H9 (cell line): ENCODE measurements around the gene FARS2. TPM values are rescaled to one million over a fixed set of nuclear protein-coding genes. Genes with fewer than 3 reads are reported as not detected.

Source experiments
- DNase-seq: peaks from one replicate; pipeline ENCODE4 v3.0.0-alpha.2; 2017
- H2AFZ ChIP-seq: one replicate; pipeline ENCODE4 v1.6.1; 2013; ENCODE audit warnings: mild to moderate bottlenecking, low read length, control low read depth, moderate library complexity
- H2AK5ac ChIP-seq: 2 replicates; pipeline ENCODE4 v1.6.1; 2013; ENCODE audit warnings: low read length, control low read depth, mixed read lengths; ENCODE audit not compliant: insufficient read length
- H2BK120ac ChIP-seq: one replicate; pipeline ENCODE4 v1.6.1; 2013; ENCODE audit warnings: low read depth, mild to moderate bottlenecking, low read length, control low read depth, inconsistent platforms; ENCODE audit not compliant: poor library complexity, severe bottlenecking
- H2BK12ac ChIP-seq: 2 replicates; pipeline ENCODE4 v1.6.1; 2013; ENCODE audit warnings: low read length, control low read depth, mixed read lengths, low read depth; ENCODE audit not compliant: insufficient read length
- H2BK15ac ChIP-seq: 2 replicates; pipeline ENCODE4 v1.6.1; 2013; ENCODE audit warnings: low read depth, low read length, control low read depth
- H2BK20ac ChIP-seq: one replicate; pipeline ENCODE4 v1.6.1; 2013; ENCODE audit warnings: low read depth, mild to moderate bottlenecking, low read length, control low read depth, inconsistent platforms; ENCODE audit not compliant: poor library complexity, severe bottlenecking
- H2BK5ac ChIP-seq: 2 replicates; pipeline ENCODE4 v1.6.1; 2013; ENCODE audit warnings: low read length, control low read depth, mixed read lengths; ENCODE audit not compliant: insufficient read length
- H3K14ac ChIP-seq: 2 replicates; pipeline ENCODE4 v1.6.1; 2013; ENCODE audit warnings: low read length, control low read depth; ENCODE audit not compliant: insufficient read depth
- H3K18ac ChIP-seq: 2 replicates; pipeline ENCODE4 v1.6.1; 2013; ENCODE audit warnings: low read depth, mild to moderate bottlenecking, mixed read lengths, low read length, control low read depth; ENCODE audit not compliant: insufficient read length
- H3K23ac ChIP-seq: 2 replicates; pipeline ENCODE4 v1.6.1; 2013; ENCODE audit warnings: low read length, control low read depth, mixed read lengths, low read depth; ENCODE audit not compliant: insufficient read length
- H3K23me2 ChIP-seq: 2 replicates; pipeline ENCODE4 v1.6.1; 2013; ENCODE audit warnings: low read depth, mild to moderate bottlenecking, mixed read lengths, low read length, control low read depth; ENCODE audit not compliant: insufficient read length, poor library complexity, severe bottlenecking
- H3K27ac ChIP-seq: 2 replicates; pipeline ENCODE4 v1.5.1; 2013; ENCODE audit warnings: low read length, control low read depth, mixed read lengths, low read depth; ENCODE audit not compliant: insufficient read length
- H3K27me3 ChIP-seq: 2 replicates; pipeline ENCODE4 v1.6.1; 2013; ENCODE audit warnings: low read length, control low read depth, inconsistent platforms; ENCODE audit not compliant: insufficient read depth
- H3K4ac ChIP-seq: 2 replicates; pipeline ENCODE4 v1.6.1; 2013; ENCODE audit warnings: low read depth, mild to moderate bottlenecking, control low read depth, inconsistent platforms, low read length, moderate library complexity
- H3K4me1 ChIP-seq: 2 replicates; pipeline ENCODE4 v1.6.1; 2013; ENCODE audit warnings: low read length, control low read depth, inconsistent platforms; ENCODE audit not compliant: insufficient read depth
- H3K4me2 ChIP-seq: 2 replicates; pipeline ENCODE4 v1.6.1; 2013; ENCODE audit warnings: low read length, control low read depth, mixed read lengths; ENCODE audit not compliant: insufficient read length, insufficient read depth
- H3K56ac ChIP-seq: 2 replicates; pipeline ENCODE4 v1.6.1; 2013; ENCODE audit warnings: low read depth, mild to moderate bottlenecking, mixed read lengths, low read length, control low read depth; ENCODE audit not compliant: insufficient read length
- H3K79me1 ChIP-seq: 2 replicates; pipeline ENCODE4 v1.6.1; 2013; ENCODE audit warnings: low read depth, mild to moderate bottlenecking, moderate library complexity, low read length, control low read depth, inconsistent platforms; ENCODE audit not compliant: insufficient read depth, poor library complexity, severe bottlenecking
- H3K79me2 ChIP-seq: 2 replicates; pipeline ENCODE4 v1.6.1; 2013; ENCODE audit warnings: low read length, control low read depth, inconsistent platforms; ENCODE audit not compliant: insufficient read depth
- H3K9ac ChIP-seq: 2 replicates; pipeline ENCODE4 v1.6.1; 2013; ENCODE audit warnings: low read length, control low read depth, mixed read lengths; ENCODE audit not compliant: insufficient read length; ENCODE audit errors: extremely low read depth
- H3K9me3 ChIP-seq: one replicate; pipeline ENCODE4 v1.6.1; 2013; ENCODE audit warnings: low read depth, low read length, inconsistent platforms; ENCODE audit not compliant: control insufficient read depth
- H3T11ph ChIP-seq: one replicate; pipeline ENCODE4 v1.6.1; 2013; ENCODE audit warnings: mild to moderate bottlenecking, low read length, control low read depth, inconsistent platforms
- H4K20me1 ChIP-seq: one replicate; pipeline ENCODE4 v1.6.1; 2013; ENCODE audit not compliant: control insufficient read depth, insufficient read length, insufficient read depth
- H4K5ac ChIP-seq: 2 replicates; pipeline ENCODE4 v1.6.1; 2013; ENCODE audit warnings: low read depth, mild to moderate bottlenecking, mixed read lengths, low read length, control low read depth; ENCODE audit not compliant: insufficient read length
- H4K8ac ChIP-seq: replicated peaks from 2 replicates; pipeline ENCODE4 v1.6.1; 2013; ENCODE audit warnings: low read length, control low read depth, mixed read lengths, low read depth; ENCODE audit not compliant: insufficient read length
- H4K91ac ChIP-seq: 2 replicates; pipeline ENCODE4 v1.6.1; 2013; ENCODE audit warnings: low read depth, mild to moderate bottlenecking, moderate library complexity, mixed read lengths, low read length, control low read depth; ENCODE audit not compliant: insufficient read length
- H3K27ac Mint-ChIP-seq, 3 experiments: 2 replicates in 2 of 3; 3 replicates in 1 of 3; pipeline ENCODE4 v1.8.0; 2020 to 2021; ENCODE audit warnings: mixed read lengths in 3 of 3, mild to moderate bottlenecking in 1 of 3, moderate library complexity in 1 of 3
- H3K27me3 Mint-ChIP-seq: 2 replicates; pipeline ENCODE4 v1.8.0; 2021; ENCODE audit warnings: low read depth, mild to moderate bottlenecking, moderate library complexity, mixed read lengths
- H3K36me3 Mint-ChIP-seq, 3 experiments: 2 replicates in 2 of 3; 3 replicates in 1 of 3; pipeline ENCODE4 v1.8.0; 2020 to 2021; ENCODE audit warnings: low read depth in 3 of 3, mixed read lengths in 3 of 3; ENCODE audit not compliant: insufficient read depth in 1 of 3
- H3K4me1 Mint-ChIP-seq, 2 experiments: 2 replicates each; pipeline ENCODE4 v1.8.0; 2020; ENCODE audit warnings: mixed read lengths in 2 of 2
- H3K4me3 Mint-ChIP-seq, 2 experiments: 2 replicates in 1 of 2; 3 replicates in 1 of 2; pipeline ENCODE4 v1.8.0; 2020 to 2021; ENCODE audit warnings: mild to moderate bottlenecking in 2 of 2, mixed read lengths in 2 of 2, moderate library complexity in 1 of 2
- H3K9me3 Mint-ChIP-seq, 2 experiments: 2 replicates in 1 of 2; 3 replicates in 1 of 2; pipeline ENCODE4 v1.8.0; 2020; ENCODE audit warnings: mild to moderate bottlenecking in 2 of 2, mixed read lengths in 2 of 2, moderate library complexity in 1 of 2
- CTCF ChIP-seq: fragments of 200-600 bp; sonication (generic); conservative IDR thresholded peaks from 3 replicates; pipeline ENCODE4 v1.8.0; 2021; ENCODE audit warnings: antibody characterized with exemption, mild to moderate bottlenecking
- WGBS: extraction: QIAGEN DNeasy Blood & Tissue Kit; methylation state at CpG from one replicate; pipeline ENCODE4 v1.1.7; 2013; ENCODE audit warnings: missing lambda C conversion rate, low lambda C conversion rate, mixed read lengths; ENCODE audit not compliant: insufficient read length; ENCODE audit errors: extremely low coverage; 5-methylcytosine and 5-hydroxymethylcytosine counted together
- total RNA-seq: library from RNA; stranded (reverse); gene quantifications from 2 replicates; pipeline ENCODE4 v1.2.1, GENCODE V29; 2021

FARS2 gene
- total RNA-seq, 1 experiment from 2014 or later = 8.5 TPM

- no peak overlapping the region for H2BK5ac ChIP-seq
- Mint-ChIP-seq H3K4me3 (no peak overlapping the region), H3K27ac (no peak overlapping the region; a peak in 1 of 7 replicates)
Observed at GRCh38 chr6:5680095-5680494, 418.8 kb downstream of the FARS2 start.

More at GRCh38 chr6:5680095-5680494, 418.8 kb downstream of the FARS2 start:
- H3K4me1 Mint-ChIP-seq = peaks cover 10 to 13% of the 10 kb centered on the region in 2 experiments
- H2BK20ac ChIP-seq = no peak overlapping the region
- H3K4me2 ChIP-seq = no peak overlapping the region
- H2AFZ ChIP-seq = no peak overlapping the region
- H2AK5ac ChIP-seq = no peak overlapping the region
- no peak for TF ChIP-seq CTCF
- no peak overlapping the region for H3T11ph ChIP-seq
- no peak overlapping the region for H3K27ac ChIP-seq
- no peak overlapping the region for H4K5ac ChIP-seq
- H2BK15ac ChIP-seq = no peak overlapping the region
- H3K27me3 Mint-ChIP-seq = no peaks in the 10 kb centered on the region
- no peak overlapping the region for H4K8ac ChIP-seq
- no peak overlapping the region for H3K56ac ChIP-seq
- H3K79me1 ChIP-seq = no peaks in the 10 kb centered on the region
- H4K20me1 ChIP-seq = no peaks in the 10 kb centered on the region
- H3K36me3 Mint-ChIP-seq = peaks cover 0 to 3% (median 0%) of the 10 kb centered on the region in 3 experiments; a peak in 3 of 7 replicates
- H3K4me1 ChIP-seq = peaks cover 11% of the 10 kb centered on the region
- no peak for DNase-seq
- H3K23me2 ChIP-seq = no peaks in the 10 kb centered on the region
- H3K27me3 ChIP-seq = no peaks in the 10 kb centered on the region
- no peak overlapping the region for H3K9ac ChIP-seq
- no peaks in the 10 kb centered on the region for H3K79me2 ChIP-seq
- H3K4ac ChIP-seq = no peak overlapping the region
- H3K23ac ChIP-seq = no peak overlapping the region
- no peak overlapping the region for H2BK120ac ChIP-seq
- peaks cover 0 to 3% of the 10 kb centered on the region in 2 experiments; a peak in 1 of 5 replicates for H3K9me3 Mint-ChIP-seq
- H4K91ac ChIP-seq = no peak overlapping the region
- H3K9me3 ChIP-seq = no peaks in the 10 kb centered on the region
- H3K18ac ChIP-seq = no peak overlapping the region
- no peak overlapping the region for H2BK12ac ChIP-seq
- WGBS = no CpG with 5 or more reads among the region's 5 CpGs
- H3K14ac ChIP-seq = no peak overlapping the region
